NB4 (cell line): ENCODE measurements around the gene EFNB3.

ENCODE experiments used
- DNase-seq: peaks from one replicate; pipeline ENCODE4 v3.0.0; 2010; ENCODE audit warnings: low read depth
- H3K4me3 ChIP-seq: one replicate; pipeline ENCODE4 v1.5.1; 2011; ENCODE audit warnings: mild to moderate bottlenecking, low read depth, low read length, moderate library complexity
- MAX ChIP-seq: IDR thresholded peaks from 2 replicates; pipeline ENCODE4 v1.6.1; 2011; ENCODE audit warnings: low read depth, low read length
- MYC ChIP-seq: IDR thresholded peaks from 2 replicates; pipeline ENCODE4 v1.6.1; 2011; ENCODE audit warnings: low read depth, low read length
- POLR2A ChIP-seq: IDR thresholded peaks from 2 replicates; pipeline ENCODE4 v1.6.1; 2011; ENCODE audit warnings: mild to moderate bottlenecking; ENCODE audit not compliant: insufficient read length; ENCODE audit errors: extremely low read depth
- TF ChIP-seq, protein P1 (sequence below): IDR thresholded peaks from one replicate; pipeline ENCODE4 v1.5.1; 2012; ENCODE audit warnings: low read depth, low read length

Gene EFNB3

DNA sequence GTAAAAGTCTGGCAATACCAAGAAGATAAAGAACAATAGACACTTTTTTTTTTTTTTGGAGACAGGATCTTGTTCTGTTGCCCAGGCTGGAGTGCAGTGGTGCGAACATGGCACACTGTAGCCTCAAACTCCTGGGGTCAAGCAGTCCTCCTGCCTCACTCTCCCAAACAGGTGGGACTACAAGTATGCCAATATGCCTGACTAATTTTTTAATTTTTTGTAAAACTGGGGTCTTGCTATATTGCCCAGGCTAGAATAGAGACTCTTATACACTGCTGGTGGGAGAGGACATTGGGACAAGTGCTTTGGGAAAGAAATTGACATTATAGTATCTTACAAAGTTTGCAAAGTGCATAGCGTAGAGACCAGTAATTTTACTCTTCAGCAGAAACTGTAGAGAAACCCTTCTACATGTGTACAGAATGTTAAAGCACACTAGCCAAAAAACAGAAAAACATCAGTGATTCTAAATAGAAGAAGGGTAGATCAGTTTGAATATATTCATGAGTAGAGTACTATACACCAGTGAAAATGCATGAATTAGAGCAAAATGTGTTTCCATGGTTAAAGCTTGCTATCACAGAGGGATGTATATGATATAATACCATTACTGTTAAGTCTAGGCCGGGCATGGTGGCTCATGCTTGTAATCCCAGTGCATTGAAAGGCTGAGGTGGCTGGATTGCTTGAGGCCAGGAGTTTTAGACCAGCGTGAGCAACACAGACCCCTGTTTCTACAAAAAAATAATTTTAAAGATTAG is 7.0 kb upstream of the EFNB3 start:
- H3K4me3 ChIP-seq: no peak overlapping the region
- DNase-seq: no peak
- TF ChIP-seq MAX (no peak), MYC (no peak), POLR2A (no peak)
- TF ChIP-seq, protein P1, sequence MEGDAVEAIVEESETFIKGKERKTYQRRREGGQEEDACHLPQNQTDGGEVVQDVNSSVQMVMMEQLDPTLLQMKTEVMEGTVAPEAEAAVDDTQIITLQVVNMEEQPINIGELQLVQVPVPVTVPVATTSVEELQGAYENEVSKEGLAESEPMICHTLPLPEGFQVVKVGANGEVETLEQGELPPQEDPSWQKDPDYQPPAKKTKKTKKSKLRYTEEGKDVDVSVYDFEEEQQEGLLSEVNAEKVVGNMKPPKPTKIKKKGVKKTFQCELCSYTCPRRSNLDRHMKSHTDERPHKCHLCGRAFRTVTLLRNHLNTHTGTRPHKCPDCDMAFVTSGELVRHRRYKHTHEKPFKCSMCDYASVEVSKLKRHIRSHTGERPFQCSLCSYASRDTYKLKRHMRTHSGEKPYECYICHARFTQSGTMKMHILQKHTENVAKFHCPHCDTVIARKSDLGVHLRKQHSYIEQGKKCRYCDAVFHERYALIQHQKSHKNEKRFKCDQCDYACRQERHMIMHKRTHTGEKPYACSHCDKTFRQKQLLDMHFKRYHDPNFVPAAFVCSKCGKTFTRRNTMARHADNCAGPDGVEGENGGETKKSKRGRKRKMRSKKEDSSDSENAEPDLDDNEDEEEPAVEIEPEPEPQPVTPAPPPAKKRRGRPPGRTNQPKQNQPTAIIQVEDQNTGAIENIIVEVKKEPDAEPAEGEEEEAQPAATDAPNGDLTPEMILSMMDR: no peak

DNA sequence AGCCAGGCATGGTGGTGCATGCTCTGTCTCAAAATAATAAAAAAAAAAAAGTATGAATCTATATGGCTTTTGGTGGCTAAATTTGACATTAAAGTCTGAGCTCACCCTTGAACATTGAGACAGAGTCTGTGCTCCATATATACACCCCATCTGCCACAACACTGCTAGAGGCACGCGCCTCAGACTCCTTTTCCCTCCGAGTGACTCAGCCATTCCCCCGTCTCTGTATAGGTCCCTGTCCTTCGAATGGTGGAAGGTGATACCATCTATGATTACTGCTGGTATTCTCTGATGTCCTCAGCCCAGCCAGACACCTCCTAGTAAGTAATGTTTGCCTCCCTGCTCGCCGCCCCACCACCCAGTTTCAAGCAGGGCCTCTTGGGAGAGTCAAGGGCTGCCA is 4.5 kb upstream of the EFNB3 start:
- TF ChIP-seq MYC (no peak), MAX (no peak), POLR2A (no peak)
- TF ChIP-seq, protein P1: no peak
- DNase-seq: no peak
- no peak overlapping the region for H3K4me3 ChIP-seq

DNA sequence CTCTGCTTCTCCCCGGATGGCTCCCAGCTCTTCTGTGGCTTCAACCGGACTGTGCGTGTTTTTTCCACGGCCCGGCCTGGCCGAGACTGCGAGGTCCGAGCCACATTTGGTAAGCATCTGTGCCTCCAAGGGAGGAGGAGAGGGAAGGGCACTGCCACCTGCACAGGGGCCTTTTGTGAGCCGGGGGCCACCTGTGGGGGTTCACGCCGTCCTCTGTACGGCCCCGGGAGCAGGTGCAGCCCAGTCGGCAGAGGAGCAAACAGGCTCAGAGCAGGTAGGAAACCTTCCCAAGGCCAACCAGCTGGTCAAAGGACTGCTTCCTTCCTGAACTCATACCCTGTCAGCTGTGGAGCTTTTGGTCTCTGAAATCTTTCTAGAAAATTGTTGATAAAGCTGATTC is 3.3 kb upstream of the EFNB3 start:
- H3K4me3 ChIP-seq: no peak overlapping the region
- DNase-seq: no peak
- no peak for TF ChIP-seq MAX

DNA sequence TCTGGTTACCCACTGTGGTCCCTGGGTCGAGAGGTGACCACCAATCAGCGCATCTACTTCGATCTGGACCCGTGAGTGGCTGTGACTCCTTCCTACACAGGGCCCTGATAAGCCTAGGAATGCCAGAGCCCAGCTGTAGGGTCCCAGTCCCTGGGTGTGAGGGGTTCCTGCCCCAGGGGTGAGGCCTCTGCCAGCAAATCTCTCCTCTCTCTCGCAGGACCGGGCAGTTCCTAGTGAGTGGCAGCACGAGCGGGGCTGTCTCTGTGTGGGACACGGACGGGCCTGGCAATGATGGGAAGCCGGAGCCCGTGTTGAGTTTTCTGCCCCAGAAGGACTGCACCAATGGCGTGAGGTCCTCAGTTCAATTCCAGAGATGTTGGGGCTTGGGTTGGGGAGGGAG is 2.2 kb upstream of the EFNB3 start:
- H3K4me3 ChIP-seq: no peak overlapping the region
- DNase-seq: no peak
- TF ChIP-seq MYC (no peak), POLR2A (no peak), MAX (no peak)
- TF ChIP-seq, protein P1: no peak

DNA sequence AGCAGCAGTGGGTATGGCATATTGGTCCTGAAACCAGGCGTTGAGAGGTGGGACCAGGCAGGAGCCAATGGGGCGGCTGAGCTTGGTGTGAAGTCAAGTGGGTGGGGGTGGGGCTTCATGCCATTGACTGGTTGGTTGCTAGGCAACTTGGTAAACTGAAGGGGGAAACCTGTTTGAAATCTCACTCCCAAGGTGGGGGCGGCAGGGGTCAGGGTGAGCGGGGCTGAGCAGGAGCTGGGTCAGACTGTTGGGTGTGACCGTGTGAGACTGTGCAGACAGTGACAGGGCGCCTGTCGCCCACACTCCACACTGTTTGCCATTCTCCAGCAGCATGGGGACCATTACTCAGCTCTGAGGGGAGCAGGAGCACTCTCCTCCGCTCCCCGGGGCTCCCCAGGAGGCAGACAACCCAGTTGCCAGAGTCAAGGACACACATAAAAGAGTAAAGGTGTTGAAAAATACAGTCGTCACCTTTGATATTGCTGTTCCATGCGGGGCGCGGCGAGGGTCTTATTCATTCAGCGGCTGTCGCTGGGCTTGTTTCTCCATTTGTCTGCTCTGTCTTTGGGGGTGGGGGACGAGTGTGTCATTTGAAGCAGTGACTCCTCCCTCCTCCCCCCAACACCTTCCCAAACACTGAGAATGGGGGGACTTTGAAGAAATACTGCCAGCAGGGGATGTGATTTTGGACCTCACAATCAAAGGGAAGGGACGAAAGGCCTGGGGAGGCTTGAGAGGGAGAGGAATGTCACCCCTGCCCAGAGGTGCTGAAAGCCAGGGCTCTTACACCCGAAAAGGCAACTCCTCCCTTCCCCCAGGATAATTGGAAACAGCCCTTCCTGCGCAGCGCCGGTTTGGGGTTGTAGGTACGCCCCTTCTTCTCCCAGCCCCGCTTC is 1.2 kb upstream of the EFNB3 start:
- no peak for DNase-seq
- H3K4me3 ChIP-seq: no peak overlapping the region
- TF ChIP-seq, protein P1: no peak
- no peak for TF ChIP-seq POLR2A
- no peak for TF ChIP-seq MAX
- no peak for TF ChIP-seq MYC
